SKM-1 treated with dmso at 0.1 percent for 144 hours (cell line): ENCODE measurements around the gene SV2A.
"Not testable (repeated sequence)": the region's sequence is repeated elsewhere in the genome, so short reads cannot be mapped to it uniquely, and the experiment has no call there.

Experiments used
- DNase-seq: peaks from one replicate; lab custom pipeline; 2025; ENCODE audit not compliant: unreplicated experiment; lab: John Stamatoyannopoulos, UW

Gene SV2A

DNA sequence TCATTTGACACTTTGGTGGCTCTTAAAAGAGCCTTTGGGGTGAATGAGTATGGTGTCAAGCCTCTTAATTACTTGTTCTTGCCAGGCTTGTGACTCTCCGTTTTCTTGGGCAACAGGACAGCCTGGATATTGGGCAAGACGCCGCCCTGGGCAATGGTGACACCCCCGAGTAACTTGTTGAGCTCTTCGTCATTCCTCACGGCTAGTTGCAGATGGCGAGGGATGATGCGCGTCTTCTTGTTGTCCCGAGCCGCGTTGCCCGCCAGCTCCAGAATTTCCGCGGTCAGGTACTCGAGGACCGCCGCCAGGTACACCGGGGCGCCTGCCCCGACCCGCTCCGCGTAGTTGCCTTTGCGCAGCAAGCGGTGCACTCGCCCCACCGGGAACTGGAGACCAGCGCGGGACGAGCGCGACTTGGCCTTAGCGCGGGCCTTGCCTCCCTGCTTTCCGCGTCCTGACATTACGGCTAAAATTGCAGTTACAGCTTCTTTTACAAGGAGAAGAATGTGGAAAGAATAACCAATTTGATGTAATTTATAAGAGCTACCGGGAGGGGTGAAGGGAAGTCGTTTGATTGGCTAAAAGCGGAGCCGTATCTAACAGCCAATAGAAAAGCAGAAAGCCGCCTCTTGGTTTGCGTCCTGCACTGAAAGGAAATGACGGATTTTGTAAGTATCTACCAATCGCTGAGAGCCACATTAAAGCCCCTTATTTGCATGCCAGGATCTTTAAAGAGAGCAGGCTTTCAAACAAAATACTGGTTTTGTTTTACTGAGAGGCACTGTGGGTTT is 30.0 kb downstream of the SV2A start:
- peak; percentile 100 for DNase-seq

DNA sequence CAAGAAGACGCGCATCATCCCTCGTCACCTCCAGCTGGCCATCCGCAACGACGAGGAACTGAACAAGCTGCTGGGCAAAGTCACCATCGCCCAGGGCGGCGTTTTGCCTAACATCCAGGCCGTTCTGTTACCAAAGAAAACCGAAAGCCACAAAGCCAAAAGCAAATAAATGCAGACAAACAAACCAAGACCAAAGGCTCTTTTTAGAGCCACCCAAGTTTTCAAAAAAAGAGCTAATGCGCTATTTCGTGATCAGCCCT is 30.5 kb downstream of the SV2A start:
- not testable (repeated sequence) for DNase-seq

DNA sequence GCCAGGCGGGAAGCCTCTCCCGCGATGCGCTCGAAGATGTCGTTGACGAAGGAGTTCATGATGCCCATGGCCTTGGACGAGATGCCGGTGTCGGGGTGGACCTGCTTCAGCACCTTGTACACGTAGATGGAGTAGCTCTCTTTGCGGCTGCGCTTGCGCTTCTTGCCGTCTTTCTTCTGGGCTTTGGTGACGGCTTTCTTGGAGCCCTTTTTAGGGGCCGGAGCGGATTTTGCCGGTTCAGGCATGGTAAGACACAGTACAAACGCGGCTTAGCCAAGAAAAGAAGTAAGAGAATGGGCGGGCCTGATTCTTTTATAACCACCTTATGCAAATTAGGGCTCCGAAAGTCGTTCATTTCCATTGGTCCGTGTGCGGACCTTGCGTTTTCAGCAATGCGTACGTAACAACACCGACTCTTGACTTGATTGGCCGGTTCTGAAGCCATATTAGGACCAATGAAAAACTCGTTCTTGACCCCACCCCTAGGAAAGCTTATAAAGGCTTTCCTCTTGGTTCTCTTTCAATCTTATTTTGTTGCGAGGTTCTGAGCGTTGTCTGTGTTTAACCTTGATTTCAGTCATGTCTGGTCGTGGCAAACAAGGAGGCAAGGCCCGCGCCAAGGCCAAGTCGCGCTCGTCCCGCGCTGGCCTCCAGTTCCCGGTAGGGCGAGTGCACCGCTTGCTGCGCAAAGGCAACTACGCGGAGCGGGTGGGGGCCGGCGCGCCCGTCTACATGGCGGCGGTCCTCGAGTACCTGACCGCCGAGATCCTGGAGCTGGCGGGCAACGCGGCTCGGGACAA is 31.0 kb downstream of the SV2A start:
- peak; percentile 99 for DNase-seq

DNA sequence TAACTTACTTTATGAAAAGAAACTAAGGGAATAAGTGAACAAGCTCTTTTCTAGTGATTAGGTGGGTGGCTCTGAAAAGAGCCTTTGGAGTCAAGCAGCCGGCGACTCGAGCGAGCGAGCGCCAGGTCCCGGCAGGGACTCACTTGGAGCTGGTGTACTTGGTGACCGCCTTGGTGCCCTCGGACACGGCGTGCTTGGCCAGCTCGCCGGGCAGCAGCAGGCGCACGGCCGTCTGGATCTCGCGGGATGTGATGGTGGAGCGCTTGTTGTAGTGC is 31.6 kb downstream of the SV2A start:
- DNase-seq: not testable (repeated sequence)

DNA sequence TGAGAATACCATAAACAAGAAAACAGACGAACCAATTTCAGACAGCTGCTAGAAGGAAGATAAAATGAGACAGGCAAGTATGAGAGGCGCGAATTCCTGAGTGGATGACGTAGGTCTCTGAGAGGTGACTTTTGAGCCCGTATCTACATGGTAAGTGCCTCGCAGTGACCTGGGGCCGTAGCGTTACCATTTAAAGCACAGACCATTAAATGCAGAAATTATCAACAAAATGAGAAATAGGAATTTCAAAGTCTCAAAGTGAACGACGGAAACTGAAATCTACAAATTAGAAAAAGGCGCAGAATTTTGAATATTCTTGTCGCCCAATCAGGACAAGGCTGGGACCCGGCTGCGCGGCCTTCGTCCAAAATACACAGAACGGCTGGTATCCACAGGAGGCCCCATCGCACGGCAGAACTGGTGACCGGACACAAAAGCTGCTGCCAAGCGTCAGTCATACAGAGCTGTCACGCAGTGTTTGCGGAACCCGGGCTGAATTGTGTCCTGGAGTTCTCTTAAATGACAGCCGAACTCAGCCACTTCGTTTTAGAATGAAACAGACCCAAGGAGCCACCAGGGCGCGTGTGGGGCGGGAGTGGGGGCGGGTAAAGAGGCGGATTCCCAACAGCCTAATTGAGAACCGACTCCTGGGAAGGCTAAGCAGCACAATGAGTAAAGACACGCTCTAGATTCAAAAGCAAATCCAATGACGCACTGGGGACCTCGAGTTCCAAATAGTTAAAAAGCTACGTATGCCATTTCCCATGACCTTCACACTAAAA is 32.1 kb downstream of the SV2A start:
- peak; percentile 91 for DNase-seq

DNA sequence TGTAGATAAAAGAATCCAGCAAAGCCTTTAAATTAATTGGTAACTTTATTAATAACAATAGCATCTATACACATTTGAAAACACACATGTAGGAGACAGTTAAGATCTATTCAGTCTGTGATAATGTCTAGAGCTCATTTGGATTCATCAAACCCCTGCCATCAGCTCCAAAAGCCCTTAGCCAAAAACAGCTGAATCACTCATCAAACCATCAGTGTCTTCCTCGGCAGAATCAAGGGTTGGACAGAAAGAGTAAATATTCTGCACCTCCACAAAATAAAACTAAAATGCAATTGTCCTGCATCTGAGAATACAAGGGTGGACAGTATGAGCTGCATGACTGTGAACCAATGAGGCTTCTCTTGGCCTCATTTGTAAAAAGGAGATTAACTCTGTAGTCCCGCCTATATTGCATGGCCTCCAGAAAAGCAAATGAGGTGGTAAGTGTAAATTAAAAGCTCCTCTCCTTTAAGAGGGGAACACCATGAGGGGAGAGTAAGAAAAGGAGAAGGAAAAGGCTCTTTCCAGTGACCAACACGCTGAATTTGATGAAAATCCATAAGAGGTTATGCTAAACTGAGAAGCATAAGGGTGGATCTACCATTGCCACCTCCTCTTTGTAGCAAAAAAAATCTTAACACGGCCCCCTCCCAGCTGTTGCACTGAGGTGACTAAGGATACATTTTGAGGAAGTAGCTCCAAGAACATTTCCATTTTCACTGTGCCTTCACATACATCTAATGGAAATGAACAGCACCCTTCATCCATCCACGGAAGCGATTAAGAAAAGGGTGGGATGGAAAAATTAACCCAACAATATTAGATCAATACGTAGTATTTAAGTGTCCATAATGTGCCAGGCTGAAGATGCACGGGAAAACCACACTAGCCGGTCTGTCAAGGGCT is 33.0 kb downstream of the SV2A start:
- DNase-seq: peak; percentile 95

DNA sequence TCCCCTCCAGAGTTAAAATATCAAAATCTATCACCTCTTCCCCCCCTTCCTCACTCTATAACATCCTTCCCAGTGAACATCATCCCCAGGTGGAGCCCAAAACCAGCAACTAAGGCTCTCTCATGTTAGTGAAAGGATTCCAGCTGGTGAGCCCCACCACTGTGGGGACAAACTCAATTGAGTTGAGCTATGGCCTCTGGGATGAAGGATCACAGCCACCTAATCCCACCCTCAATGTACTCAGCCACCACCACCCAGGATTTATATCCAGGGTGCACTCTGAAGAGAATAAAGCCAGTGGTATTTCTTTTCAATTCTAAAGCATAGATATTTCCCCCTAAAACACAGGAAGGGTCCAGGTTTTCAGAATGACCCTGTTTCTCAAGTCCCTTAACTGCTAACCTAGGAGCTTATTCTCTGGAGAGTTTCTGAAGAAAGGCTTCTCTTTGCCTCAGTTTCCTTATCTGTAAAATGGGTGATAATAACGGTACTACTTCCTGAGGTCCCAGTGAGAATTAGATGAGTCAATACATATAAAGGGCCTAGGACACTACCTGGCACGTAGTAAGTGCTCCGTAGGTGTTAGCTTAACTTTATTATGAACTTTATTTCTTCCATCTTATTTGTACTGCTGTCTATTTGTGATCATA is 33.9 kb downstream of the SV2A start:
- DNase-seq: no peak

DNA sequence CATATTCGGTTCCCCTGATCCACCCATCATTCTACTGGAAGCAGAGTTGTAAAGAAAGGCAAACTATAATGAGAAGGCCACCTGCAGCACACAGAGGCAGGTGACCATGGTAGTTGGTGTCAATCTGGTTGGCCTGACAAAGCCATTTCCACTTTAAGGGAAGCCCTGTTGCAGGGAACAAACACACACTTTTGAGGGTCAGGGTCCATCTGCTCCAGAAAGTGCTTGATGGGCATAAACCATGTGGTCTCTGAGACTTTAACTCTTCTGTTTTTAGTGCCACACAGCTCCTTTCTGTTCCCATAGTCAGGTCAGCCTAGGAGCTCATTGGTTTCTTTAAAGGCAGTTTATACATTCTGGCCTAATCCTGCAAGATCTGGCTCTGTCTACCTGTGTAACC is 35.8 kb downstream of the SV2A start:
- DNase-seq: no peak

DNA sequence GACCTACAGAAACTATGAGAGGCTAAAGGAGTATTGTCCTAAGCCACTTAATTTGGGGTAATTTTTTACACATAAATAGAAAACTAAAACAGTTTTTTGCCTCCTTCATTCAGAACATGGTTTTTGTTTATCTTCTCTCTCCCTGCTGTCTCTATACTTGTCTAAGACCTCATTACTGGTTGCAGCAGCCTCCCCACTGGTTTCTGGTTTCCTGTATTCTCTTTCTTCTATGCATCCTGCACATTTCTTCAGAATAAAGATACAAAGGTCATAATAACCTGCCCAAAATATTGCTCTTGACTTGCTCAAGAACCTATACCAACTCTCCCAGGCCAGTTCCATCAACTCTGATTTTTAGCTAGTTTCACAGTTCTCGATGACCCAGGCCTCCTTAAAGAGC is 38.1 kb downstream of the SV2A start:
- no peak for DNase-seq

DNA sequence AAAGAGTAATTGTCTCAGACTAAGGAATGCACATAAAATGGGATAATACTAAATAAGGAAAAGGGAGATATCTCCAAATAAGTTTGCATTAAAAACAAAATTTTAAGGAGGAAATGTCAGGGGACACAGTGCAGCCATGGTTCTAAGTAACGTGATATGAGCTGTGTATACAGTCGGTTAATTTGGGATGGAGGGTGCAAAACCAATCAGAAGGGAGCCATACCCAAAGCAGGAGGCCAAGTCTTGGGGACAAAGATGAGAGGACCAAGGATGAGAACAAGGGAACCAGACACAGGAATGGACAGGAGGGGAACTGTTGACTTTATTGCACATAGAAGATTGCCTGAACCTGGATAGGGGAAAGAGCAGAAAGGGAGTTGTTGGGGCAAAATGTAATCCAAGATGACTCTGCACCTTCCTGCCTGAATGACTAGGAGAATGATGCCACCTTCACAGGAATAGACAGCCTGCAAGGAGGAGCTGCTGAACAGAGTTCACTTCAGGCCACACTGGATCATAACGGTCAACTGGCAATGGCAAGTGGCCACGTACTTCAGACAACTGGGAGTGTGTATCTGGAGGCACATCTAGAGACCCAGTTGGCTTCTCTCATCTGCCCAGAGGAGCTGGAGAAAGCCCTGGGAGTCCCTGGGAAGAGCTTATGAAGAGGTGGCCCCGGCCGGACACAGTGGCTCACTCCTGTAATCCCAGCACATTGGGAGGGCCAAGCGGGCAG is 40.3 kb downstream of the SV2A start:
- no peak for DNase-seq

DNA sequence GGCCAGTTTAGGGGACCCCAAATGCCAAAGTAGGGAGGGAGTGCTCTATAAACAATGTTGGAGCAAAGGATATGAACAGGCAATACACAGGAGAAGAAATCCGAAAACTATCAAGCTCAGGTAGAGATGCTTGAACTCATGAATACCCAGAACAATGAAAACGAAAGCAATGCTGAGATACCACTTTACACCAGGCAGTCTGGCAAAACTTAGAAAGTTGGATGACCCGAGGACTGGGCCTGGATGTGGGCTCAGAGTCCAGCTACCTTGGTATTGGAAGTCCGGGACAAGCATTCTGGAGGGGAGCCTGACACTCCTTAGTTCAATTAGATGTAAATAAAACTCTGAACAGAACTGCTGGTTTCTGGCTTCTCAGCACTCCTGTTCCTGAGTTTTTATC is 44.6 kb downstream of the SV2A start:
- not testable (repeated sequence) for DNase-seq

DNA sequence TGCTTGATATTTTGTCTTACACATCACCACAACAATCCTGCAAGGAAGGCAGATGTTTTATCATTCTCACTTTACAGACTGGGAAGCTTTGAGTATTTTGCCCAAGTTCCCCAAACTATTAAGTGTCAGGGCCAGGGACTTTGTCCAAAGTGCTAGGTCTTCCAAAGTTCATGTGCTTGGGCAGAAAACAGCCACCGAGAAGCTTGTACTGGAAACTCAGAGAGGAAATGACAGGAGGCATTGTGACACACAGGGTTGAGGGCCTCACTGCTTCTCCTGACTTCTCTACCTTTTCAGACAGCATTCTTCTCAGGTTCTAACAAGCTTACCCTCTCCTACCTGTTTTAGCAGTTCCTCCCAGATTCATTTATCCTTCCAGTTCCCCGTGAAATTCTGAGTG is 50.8 kb downstream of the SV2A start:
- DNase-seq: not testable (repeated sequence)

DNA sequence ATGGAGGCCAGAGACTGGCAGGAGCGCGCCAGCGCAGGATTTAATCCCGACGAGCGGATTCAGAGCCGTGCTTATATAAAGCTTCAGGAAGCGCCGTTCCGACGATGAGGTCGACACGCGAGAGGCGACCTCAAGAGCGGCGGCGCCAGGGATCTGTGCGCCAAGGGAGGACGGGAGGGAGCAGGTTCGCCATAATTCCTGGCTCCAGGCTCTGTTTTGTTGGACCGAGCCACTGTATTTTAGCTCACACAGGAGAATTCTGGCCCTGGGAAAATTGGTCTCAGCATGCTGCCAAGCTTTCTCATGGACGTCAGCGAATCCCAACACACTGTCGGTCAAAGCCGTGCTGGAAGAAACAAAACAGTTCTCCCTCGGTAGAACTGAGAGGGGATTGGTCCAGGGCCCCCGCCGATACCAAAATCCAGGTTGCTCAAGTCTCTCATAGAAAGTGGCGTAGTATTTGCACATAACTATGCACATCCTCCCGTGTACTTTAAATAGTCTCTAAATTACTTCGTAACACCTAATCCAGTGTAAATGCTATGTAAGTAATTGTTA is 56.1 kb downstream of the SV2A start:
- DNase-seq: not testable (repeated sequence)

DNA sequence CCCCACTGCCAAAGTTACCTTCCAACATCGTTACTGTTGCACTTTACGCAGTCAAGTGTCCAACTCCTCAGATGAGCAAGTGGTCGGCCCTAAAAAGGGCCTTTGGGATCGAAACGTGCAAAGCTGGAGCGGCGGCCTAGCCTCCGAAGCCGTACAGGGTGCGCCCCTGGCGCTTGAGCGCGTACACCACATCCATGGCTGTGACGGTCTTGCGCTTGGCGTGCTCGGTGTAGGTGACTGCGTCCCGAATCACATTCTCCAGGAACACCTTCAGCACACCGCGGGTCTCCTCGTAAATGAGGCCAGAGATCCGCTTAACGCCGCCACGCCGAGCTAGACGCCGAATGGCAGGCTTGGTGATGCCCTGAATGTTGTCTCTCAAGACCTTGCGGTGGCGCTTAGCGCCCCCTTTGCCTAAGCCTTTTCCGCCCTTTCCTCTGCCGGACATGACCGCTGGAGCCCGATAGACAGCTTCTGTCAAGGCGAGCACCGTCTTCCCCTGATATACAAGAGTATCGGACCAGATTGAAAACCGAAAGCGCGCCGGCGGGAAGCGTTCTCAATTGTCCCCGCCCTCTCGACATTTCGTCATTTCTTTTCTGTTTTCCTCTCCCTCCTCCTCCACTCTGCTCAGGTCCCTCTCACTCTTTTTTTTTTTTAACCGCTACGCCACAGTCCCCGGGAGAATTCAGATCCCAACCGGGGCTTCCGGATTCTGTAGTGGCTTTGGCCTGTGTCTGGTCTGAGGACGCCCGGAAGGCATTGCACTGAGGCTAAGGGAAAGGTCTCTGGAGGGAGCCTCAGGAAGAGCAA is 56.8 kb downstream of the SV2A start:
- DNase-seq: not testable (repeated sequence)

DNA sequence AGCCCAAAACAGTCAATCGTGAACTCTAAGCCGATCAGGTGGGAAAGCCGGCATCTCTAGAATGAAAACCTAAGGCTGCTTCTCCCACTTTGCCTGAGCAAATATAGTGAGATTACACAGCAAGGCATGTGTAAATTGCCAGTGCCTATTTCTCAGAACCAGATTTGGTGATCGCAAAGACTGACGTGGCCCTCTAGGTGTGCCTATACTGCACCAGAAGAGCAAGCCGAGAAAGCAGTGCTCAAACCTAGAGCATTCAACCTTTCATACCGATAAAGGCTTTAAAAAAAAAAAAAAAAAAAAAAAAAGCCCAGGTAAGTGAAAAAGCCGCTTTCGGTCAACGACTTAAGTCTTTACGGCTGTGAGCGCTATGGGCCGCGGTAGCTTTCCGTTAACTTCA is 57.4 kb downstream of the SV2A start:
- DNase-seq: not testable (repeated sequence)
